HG03175 (cell line): ENCODE results near the gene PSMG2.

Source experiments
- ATAC-seq: cut with Tn5 transposase; IDR thresholded peaks from one replicate; pipeline ENCODE4 v1.9.1; 2021; ENCODE audit warnings: mild to moderate bottlenecking, moderate library complexity; ENCODE audit not compliant: unreplicated experiment

PSMG2 gene, protein sequence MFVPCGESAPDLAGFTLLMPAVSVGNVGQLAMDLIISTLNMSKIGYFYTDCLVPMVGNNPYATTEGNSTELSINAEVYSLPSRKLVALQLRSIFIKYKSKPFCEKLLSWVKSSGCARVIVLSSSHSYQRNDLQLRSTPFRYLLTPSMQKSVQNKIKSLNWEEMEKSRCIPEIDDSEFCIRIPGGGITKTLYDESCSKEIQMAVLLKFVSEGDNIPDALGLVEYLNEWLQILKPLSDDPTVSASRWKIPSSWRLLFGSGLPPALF

DNA sequence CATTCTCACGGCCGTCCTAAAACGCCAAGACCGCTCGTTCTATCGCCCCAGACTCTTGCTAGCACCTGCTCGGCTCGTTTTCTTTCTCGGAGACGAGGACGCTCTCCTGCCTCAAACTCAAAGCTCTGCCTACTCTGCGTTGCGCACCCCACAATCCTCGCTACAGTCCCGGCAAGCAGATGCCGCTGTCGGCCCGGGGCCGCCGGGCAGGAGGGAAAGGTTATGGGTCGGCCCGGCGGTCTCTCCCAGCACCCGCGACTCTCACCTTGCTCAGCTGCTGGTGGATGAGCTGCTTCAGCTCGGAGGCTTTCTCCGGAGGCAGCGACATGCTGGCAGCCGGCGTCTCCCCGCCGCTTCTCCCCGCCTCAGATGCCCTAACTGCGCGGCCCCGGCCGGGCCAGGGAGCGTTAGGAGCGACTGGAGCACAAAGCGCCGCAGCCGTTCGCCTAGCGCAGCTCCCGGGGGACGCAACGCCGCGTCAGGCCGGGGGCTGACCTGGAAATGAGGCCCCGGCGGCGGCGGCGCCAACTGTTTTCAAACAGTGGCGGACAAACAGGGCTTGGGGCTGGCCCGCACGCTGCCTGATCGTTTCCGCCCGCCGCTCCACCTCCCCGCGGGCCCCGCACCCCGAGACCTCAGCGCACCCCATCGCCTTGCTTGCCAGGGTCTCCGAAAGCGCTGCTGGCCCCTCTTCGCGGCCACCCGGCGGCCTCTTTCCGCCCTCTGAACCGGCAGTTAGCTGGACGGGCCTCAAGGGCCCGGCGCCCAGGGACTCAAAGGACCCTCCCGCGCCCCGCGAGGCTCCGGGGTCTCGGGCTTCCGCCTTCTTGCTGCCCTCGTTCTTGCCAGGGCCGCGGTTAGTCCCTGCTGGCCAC is at the start of gene PSMG2, which contains the start of gene CEP76:
PSMG2 (plus strand) TSS at position 822 of the 875 bp plus-strand sequence. CDS start 66 bp downstream, outside the sequence.
CEP76 (minus strand) TSS at position 503 of the 875 bp plus-strand sequence; CDS start at position 328, 175 bp downstream.
- ATAC-seq, result peak; percentile 81

DNA sequence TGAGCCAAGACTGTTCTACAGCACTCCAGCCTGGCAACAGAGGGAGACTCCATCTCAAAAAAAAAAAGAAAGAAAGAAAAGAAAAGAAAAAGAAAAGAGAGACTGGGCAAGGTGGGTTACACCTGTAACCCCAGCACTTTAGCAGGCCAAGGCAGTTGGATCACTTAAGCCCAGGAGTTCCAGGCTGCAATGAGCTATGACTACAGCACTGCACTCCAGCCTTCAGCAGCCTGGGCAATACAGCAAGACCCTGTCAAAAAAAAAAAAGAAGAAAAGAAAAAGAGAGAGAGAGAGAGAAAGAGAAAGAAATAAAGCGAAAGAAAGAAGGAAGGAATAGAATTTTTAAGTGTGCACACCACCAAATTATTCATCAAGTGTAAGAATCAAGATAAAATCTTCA is 47.9 kb upstream of the PSMG2 start:
- no peak for ATAC-seq

DNA sequence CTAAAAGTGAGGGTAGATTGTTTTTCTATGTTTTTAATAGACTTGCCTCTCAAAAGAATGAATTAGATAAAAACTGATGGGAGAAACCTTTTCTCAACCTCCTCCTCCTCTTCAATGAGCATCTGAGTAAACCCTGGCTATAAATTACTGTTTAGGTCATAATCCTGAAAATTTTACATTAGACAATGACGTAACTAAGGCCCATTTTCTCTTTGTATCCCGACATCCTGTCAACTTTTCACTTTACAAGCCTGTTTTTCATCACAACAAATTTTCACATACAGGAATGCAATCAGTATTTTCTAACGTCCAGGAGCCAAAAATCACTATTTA is 46.3 kb upstream of the PSMG2 start:
- no peak for ATAC-seq

DNA sequence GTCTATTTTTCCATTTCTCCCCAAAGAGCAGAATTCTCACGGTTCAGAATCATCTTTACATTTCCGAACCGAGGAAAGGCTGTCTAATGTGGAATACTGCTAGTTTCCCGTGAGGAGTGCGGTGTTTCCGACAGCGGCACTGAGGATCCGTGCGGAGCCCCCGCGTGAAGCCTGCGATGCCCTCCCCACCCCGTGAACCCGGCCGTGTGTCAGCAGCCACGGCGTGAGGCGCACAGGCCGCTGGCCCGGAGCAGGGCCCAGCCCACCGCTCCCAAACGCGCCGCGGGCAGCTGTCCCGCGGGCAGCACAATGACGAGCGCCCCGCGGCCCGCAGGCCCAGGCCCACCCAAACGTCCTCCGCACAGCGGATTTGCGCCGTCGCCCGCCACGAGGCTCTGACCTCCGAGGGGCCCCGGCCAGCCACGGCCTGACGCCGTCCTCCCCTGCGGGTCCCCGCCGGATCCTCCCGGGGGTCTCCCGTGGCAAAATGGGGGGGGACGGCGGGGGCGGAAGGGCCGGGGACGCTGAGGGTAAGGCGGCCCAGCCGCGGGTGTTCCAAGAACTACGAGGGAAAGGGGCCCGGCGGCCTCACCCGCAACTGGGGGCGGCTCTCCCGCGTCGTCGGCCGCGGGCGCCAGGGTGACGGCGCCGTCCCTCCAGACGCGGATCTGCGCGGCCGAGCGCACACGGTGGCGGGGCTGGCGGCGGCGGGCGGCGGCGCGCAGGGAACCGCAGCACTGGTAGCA is 45.7 kb upstream of the PSMG2 start:
- ATAC-seq, result peak; percentile 39

GRCh38 chr18:12657684-12658425 is 45.0 kb upstream of the PSMG2 start, which contains the start of gene SPIRE1:
Gene SPIRE1 (minus strand): TSS chr18:12658107. CDS start chr18:12657866, 241 bp downstream.
- ATAC-seq, result peak; percentile 48

DNA sequence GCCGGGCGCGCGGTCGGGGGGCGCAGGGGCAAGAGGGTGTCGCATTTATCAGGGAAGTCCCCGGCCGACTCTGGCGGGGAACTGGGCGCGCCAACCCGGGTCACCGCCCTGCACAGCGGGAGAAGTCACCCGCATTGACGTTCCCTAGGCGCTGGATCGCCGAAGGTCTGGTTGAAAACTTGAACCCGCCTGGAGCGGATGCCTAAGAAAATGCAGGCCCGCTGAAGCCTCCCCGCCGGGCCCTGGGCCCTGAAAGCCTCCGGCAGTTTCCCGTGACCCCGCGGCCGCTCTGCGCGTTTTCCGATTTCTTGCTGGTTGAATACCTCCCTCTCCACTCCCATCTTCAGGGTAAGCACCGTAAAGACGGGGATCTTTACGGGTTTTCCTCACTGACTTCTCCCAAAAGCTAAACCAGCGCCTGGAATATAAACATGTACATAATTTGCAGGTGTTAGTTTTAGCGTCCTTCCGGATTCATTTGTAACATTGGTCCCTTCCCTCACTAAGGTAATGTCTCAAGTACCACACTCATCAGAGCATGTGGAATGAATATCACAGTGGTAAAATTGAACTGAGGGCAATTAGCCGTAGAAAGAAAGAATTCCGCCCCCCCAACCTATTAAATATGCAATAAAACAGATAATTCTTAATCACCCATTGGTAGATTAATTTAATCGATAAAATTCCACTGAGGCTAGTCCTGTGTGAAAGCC is 44.3 kb upstream of the PSMG2 start:
- peak; percentile 19 for ATAC-seq

GRCh38 chr18:12659904-12660605 is 42.8 kb upstream of the PSMG2 start:
- ATAC-seq, result peak; percentile 37

DNA sequence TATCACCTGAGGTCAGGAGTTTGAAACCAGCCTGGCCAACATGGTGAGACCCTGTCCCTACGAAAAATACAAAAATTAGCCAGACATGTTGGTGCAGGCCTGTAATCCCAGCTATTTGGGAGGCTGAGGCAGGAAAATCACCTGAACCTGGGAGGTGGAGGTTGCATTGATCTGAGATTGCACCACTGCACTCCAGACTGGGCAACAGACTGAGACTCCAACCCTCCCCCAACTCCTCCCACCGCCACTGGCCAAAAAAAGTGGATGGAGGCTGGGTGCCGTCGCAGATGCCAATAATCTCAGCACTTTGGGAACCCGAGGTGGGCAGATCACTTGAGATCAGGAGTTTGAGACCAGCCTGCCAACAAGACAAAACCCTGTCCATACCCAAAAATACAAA is 34.8 kb upstream of the PSMG2 start:
- ATAC-seq, result no peak

DNA sequence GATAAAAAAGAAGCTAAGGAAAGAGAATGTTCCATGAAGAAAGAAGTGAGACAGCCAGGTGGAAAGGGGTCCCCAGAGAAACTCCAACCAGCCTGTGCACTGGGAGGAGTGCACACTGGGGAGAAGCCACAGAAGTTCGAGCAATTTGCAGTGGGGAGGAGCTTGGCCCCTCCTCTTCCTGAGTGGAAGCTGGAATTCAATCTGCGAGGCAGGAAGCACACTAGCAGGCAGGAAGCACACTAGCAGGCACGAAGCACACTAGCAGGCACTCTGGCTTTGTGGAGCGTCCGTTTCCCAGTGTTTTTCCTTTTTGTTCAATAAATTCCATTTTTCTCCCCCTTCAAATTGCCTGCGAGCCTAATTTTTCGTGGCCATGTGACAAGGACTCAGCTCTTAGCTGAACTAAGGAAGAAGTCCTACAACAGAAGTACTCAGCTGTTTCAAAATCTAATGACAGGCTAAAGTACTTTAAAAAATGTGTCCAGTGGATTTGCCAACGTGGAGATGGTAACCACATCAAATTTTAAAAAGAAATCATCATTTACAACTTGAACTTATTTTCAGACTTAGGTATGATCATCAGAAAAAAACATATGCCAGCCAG is 23.6 kb upstream of the PSMG2 start:
- ATAC-seq, result no peak

- no peak for ATAC-seq
These were observed 16.7 kb upstream of the PSMG2 start for GRCh38 chr18:12686100-12686499.

GRCh38 chr18:12689256-12689850 is 13.5 kb upstream of the PSMG2 start:
- ATAC-seq, result no peak

DNA sequence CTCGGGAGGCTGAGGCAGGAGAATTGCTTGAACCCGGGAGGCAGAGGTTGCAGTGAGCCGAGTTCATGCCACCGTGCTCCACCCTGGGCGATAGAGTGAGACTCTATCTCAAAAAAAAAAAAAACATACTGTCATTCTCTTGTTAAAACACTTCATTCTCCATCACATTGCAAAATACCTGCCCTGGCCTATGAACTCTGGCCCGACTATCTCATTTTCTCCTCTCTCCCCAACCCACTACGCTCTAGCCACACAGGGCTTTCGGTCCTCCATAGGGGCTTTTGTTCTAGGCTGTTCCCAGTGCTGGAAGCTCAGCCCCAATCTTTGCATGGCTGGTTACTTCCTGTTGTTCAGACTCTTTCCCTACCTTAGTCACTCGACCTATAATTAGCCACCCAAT is 10.6 kb upstream of the PSMG2 start:
- no peak for ATAC-seq

GRCh38 chr18:12694032-12694431 is 8.8 kb upstream of the PSMG2 start:
- no peak for ATAC-seq

DNA sequence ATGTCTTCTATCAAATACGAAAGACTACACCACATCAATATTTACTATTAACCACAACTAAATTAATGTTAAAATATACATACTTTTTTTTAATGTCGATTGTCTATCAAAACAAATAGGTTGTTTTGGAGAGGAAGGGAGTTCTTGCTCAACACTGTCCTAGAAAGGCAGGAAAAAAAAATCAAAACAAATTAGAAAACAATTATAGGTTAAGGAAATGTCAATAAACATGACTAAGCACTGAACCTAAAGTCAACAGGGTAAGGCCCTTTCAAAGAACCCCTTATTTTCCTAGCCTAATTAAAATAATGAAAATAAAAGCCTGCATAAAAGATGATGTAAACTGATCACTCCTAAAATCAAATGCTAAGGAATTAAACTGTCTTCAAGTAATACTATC is 3.1 kb upstream of the PSMG2 start:
- no peak for ATAC-seq

- ATAC-seq, result no peak
These were observed 1.7 kb upstream of the PSMG2 start for GRCh38 chr18:12701161-12701560.

GRCh38 chr18:12703096-12703567 is 290 bp downstream of the PSMG2 start:
- ATAC-seq, result peak; percentile 28

- no peak for ATAC-seq
These were observed 822 bp downstream of the PSMG2 start for GRCh38 chr18:12703664-12704063.

DNA sequence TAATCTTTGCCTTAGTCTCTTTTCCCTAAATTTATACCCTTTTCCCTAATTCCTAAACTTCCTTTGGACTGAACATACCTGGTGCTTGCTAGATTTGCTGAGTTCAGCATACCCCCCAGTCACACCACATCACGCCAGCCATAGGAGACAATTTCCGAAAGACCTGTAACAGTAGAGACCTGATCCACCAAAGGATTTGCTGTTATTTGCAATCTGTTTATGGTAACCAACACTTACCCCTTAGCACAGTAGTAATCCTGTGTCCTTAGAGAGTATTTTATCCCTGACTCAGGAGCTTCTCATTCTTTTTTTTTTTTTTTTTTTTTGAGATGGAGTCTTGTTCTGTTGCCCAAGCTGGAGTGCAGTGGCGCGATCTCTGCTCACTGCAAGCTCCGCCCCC is 8.6 kb downstream of the PSMG2 start:
- ATAC-seq, result no peak
